ENCODE data around the gene C2CD5.

C2CD5 gene

GRCh38 chr12:22525426-22525825 lies 18.9 kb downstream of the C2CD5 start:
- no peak overlapping the region for H3K27ac Mint-ChIP-seq
- TF ChIP-seq CTCF (IDR thresholded peaks at IDR 0.05), result no peak
- no peaks in the 10 kb centered on the region for H3K9me3 Mint-ChIP-seq
- H3K36me3 Mint-ChIP-seq (ENCODE audit: low read depth), result peaks cover 30% of the 10 kb centered on the region
- H3K4me1 Mint-ChIP-seq, result no peaks in the 10 kb centered on the region
- no peak for DNase-seq
- no peak overlapping the region for H3K4me3 Mint-ChIP-seq
- no peaks in the 10 kb centered on the region for H3K27me3 Mint-ChIP-seq (ENCODE audit: low read depth, poor library complexity)

- TF ChIP-seq CTCF (IDR thresholded peaks at IDR 0.05), result no peak
- Mint-ChIP-seq H3K36me3 (ENCODE audit: low read depth) (peaks cover 27% of the 10 kb centered on the region), H3K27me3 (ENCODE audit: low read depth, poor library complexity) (no peaks in the 10 kb centered on the region), H3K27ac (peak overlapping the region; percentile 79), H3K4me3 (no peak overlapping the region), H3K9me3 (no peaks in the 10 kb centered on the region), H3K4me1 (no peaks in the 10 kb centered on the region)
- DNase-seq, result no peak
Measured at GRCh38 chr12:22518998-22519397, 25.3 kb downstream of the C2CD5 start.

GRCh38 chr12:22518060-22518719 lies 26.2 kb downstream of the C2CD5 start:
- Mint-ChIP-seq H3K9me3 (no peaks in the 10 kb centered on the region), H3K4me3 (no peak overlapping the region), H3K36me3 (ENCODE audit: low read depth) (peaks cover 20% of the 10 kb centered on the region), H3K4me1 (no peaks in the 10 kb centered on the region), H3K27me3 (ENCODE audit: low read depth, poor library complexity) (no peaks in the 10 kb centered on the region), H3K27ac (peak overlapping the region; percentile 8)
- no peak for DNase-seq
- TF ChIP-seq CTCF (IDR thresholded peaks at IDR 0.05), result no peak

GRCh38 chr12:22514875-22515274 lies 29.5 kb downstream of the C2CD5 start:
- no peaks in the 10 kb centered on the region for H3K27me3 Mint-ChIP-seq (ENCODE audit: low read depth, poor library complexity)
- H3K36me3 Mint-ChIP-seq (ENCODE audit: low read depth), result peaks cover 11% of the 10 kb centered on the region
- H3K4me3 Mint-ChIP-seq, result no peak overlapping the region
- H3K9me3 Mint-ChIP-seq, result no peaks in the 10 kb centered on the region
- no peaks in the 10 kb centered on the region for H3K4me1 Mint-ChIP-seq
- no peak overlapping the region for H3K27ac Mint-ChIP-seq
- no peak for TF ChIP-seq CTCF (IDR thresholded peaks at IDR 0.05)
- no peak for DNase-seq

GRCh38 chr12:22505826-22506225 lies 38.5 kb downstream of the C2CD5 start:
- no peaks in the 10 kb centered on the region for H3K9me3 Mint-ChIP-seq
- H3K4me3 Mint-ChIP-seq, result no peak overlapping the region
- no peak for DNase-seq
- H3K27ac Mint-ChIP-seq, result no peak overlapping the region
- H3K4me1 Mint-ChIP-seq, result no peaks in the 10 kb centered on the region
- peaks cover 28% of the 10 kb centered on the region for H3K36me3 Mint-ChIP-seq (ENCODE audit: low read depth)
- TF ChIP-seq CTCF (IDR thresholded peaks at IDR 0.05), result no peak
- no peaks in the 10 kb centered on the region for H3K27me3 Mint-ChIP-seq (ENCODE audit: low read depth, poor library complexity)

GRCh38 chr12:22500100-22500499 lies 44.2 kb downstream of the C2CD5 start:
- Mint-ChIP-seq H3K4me1 (no peaks in the 10 kb centered on the region), H3K27ac (no peak overlapping the region), H3K4me3 (no peak overlapping the region), H3K9me3 (no peaks in the 10 kb centered on the region), H3K36me3 (ENCODE audit: low read depth) (peaks cover 6% of the 10 kb centered on the region), H3K27me3 (ENCODE audit: low read depth, poor library complexity) (no peaks in the 10 kb centered on the region)
- no peak for TF ChIP-seq CTCF (IDR thresholded peaks at IDR 0.05)
- DNase-seq, result no peak
